ENCODE results near the gene PIK3R1.

PIK3R1 gene

DNA sequence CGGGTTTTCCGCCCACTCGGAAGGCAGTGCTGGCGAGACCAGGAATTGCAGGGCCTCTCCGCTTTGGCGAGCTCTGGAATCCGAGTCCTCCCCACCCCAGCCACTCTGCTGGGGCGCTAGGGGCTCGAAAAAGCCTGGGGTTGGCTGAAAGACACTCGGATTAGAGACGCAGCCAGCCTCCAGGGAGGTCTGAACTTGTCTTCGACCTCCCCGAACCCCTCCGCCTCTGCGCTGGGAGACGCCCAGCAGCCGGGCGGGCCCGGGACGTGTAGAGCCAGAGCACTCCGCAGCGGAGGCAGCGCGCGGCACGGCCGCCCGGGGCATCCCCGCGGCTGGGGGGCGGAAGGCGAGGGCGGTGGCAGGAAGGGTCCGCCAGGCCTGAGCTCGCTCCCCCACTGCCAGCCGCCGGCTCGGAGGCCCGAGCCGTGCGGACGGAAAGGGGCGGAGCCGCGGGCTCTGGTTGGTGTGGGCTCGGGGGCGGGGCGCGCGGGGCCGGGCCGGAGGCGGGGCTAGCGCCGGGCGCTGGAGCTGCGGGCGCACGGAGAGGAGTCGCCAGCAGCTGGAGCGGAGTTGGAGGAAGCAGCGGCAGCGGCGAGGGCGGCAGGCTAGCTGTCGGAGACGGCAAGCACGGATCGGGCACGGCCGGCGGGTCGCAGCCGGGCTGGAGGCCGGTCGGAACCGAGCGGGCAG is at the start of gene PIK3R1:
Gene PIK3R1, plus strand, starts transcription at position 549 of the 690 bp plus-strand sequence. CDS start 10,920 bp downstream, outside the sequence.
- peaks cover 22 to 35% of the 10 kb centered on the region in 2 donors for H3K4me1 ChIP-seq (ENCODE audit: control insufficient read depth in 1 of 2, insufficient read depth in 2 of 2, low read length in 2 of 2)
- H3K4me3 ChIP-seq (ENCODE audit: low read depth in 1 of 2, low read length in 2 of 2), result peak within 1 kb of the TSS; percentile 94 to 96
- H3K36me3 ChIP-seq (ENCODE audit: control insufficient read depth in 1 of 2, insufficient read depth in 2 of 2, low read length in 2 of 2), result no peaks in the 10 kb centered on the region
- H3K9ac ChIP-seq (ENCODE audit: low read depth in 1 of 2, low read length in 2 of 2), result peak within 1 kb of the TSS; percentile 86 to 98
- no peaks in the 10 kb centered on the region for H3K27me3 ChIP-seq (ENCODE audit: control insufficient read depth in 1 of 2, insufficient read depth in 2 of 2, low read length in 2 of 2)
- peaks cover 9 to 12% of the 10 kb centered on the region in 2 donors for H3K9me3 ChIP-seq (ENCODE audit: control insufficient read depth in 1 of 2, low read length in 2 of 2)
- H3K27ac ChIP-seq (ENCODE audit: low read depth, low read length), result peak within 1 kb of the TSS; percentile 98

- Histone ChIP-seq H3K4me3 (ENCODE audit: low read depth in 1 of 2, low read length in 2 of 2) (no peak overlapping the region), H3K27ac (ENCODE audit: low read depth, low read length) (no peak overlapping the region), H3K9me3 (ENCODE audit: control insufficient read depth in 1 of 2, low read length in 2 of 2) (no peaks in the 10 kb centered on the region), H3K9ac (ENCODE audit: low read depth in 1 of 2, low read length in 2 of 2) (no peak overlapping the region), H3K27me3 (ENCODE audit: control insufficient read depth in 1 of 2, insufficient read depth in 2 of 2, low read length in 2 of 2) (no peaks in the 10 kb centered on the region), H3K4me1 (ENCODE audit: control insufficient read depth in 1 of 2, insufficient read depth in 2 of 2, low read length in 2 of 2) (peaks cover 0 to 7% of the 10 kb centered on the region in 2 donors), H3K36me3 (ENCODE audit: control insufficient read depth in 1 of 2, insufficient read depth in 2 of 2, low read length in 2 of 2) (no peaks in the 10 kb centered on the region)
Measured at GRCh38 chr5:68167195-68167651, 48.3 kb upstream of the PIK3R1 start.

DNA sequence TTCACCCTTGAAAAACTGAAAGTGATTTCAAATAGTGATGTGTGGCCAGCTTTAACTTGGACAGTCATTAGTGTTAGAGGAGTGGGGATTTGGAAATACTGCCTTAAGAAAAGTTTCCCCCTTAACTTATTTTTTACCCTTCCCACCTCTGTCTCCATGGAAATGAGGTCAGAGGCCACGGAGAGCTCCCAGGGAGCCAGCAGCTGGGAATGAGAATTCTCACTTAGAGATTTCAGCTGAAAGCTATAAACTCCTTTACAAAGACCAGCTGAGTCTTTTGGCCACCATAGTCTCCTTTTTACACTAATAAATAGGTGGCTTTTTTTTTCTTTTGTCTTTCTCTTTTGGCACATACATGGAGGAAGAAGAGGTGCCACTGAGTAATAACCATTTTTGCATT is 45.7 kb upstream of the PIK3R1 start:
- Histone ChIP-seq H3K36me3 (ENCODE audit: control insufficient read depth in 1 of 2, insufficient read depth in 2 of 2, low read length in 2 of 2) (no peaks in the 10 kb centered on the region), H3K4me1 (ENCODE audit: control insufficient read depth in 1 of 2, insufficient read depth in 2 of 2, low read length in 2 of 2) (peaks cover 0 to 7% of the 10 kb centered on the region in 2 donors), H3K27me3 (ENCODE audit: control insufficient read depth in 1 of 2, insufficient read depth in 2 of 2, low read length in 2 of 2) (no peaks in the 10 kb centered on the region), H3K4me3 (ENCODE audit: low read depth in 1 of 2, low read length in 2 of 2) (no peak overlapping the region), H3K9me3 (ENCODE audit: control insufficient read depth in 1 of 2, low read length in 2 of 2) (no peaks in the 10 kb centered on the region), H3K9ac (ENCODE audit: low read depth in 1 of 2, low read length in 2 of 2) (no peak overlapping the region), H3K27ac (ENCODE audit: low read depth, low read length) (no peak overlapping the region)

GRCh38 chr5:68170826-68171558 is 44.6 kb upstream of the PIK3R1 start:
- Histone ChIP-seq H3K9ac (ENCODE audit: low read depth in 1 of 2, low read length in 2 of 2) (no peak overlapping the region), H3K36me3 (ENCODE audit: control insufficient read depth in 1 of 2, insufficient read depth in 2 of 2, low read length in 2 of 2) (no peaks in the 10 kb centered on the region), H3K4me1 (ENCODE audit: control insufficient read depth in 1 of 2, insufficient read depth in 2 of 2, low read length in 2 of 2) (peaks cover 0 to 7% of the 10 kb centered on the region in 2 donors), H3K27me3 (ENCODE audit: control insufficient read depth in 1 of 2, insufficient read depth in 2 of 2, low read length in 2 of 2) (no peaks in the 10 kb centered on the region), H3K4me3 (ENCODE audit: low read depth in 1 of 2, low read length in 2 of 2) (no peak overlapping the region), H3K9me3 (ENCODE audit: control insufficient read depth in 1 of 2, low read length in 2 of 2) (no peaks in the 10 kb centered on the region), H3K27ac (ENCODE audit: low read depth, low read length) (no peak overlapping the region)

- H3K9me3 ChIP-seq (ENCODE audit: control insufficient read depth in 1 of 2, low read length in 2 of 2), result no peaks in the 10 kb centered on the region
- H3K27ac ChIP-seq (ENCODE audit: low read depth, low read length), result no peak overlapping the region
- no peaks in the 10 kb centered on the region for H3K27me3 ChIP-seq (ENCODE audit: control insufficient read depth in 1 of 2, insufficient read depth in 2 of 2, low read length in 2 of 2)
- no peak overlapping the region for H3K4me3 ChIP-seq (ENCODE audit: low read depth in 1 of 2, low read length in 2 of 2)
- H3K4me1 ChIP-seq (ENCODE audit: control insufficient read depth in 1 of 2, insufficient read depth in 2 of 2, low read length in 2 of 2), result peaks cover 0 to 7% of the 10 kb centered on the region in 2 donors
- no peaks in the 10 kb centered on the region for H3K36me3 ChIP-seq (ENCODE audit: control insufficient read depth in 1 of 2, insufficient read depth in 2 of 2, low read length in 2 of 2)
- H3K9ac ChIP-seq (ENCODE audit: low read depth in 1 of 2, low read length in 2 of 2), result no peak overlapping the region
Measured at GRCh38 chr5:68172314-68172713, 43.2 kb upstream of the PIK3R1 start.

DNA sequence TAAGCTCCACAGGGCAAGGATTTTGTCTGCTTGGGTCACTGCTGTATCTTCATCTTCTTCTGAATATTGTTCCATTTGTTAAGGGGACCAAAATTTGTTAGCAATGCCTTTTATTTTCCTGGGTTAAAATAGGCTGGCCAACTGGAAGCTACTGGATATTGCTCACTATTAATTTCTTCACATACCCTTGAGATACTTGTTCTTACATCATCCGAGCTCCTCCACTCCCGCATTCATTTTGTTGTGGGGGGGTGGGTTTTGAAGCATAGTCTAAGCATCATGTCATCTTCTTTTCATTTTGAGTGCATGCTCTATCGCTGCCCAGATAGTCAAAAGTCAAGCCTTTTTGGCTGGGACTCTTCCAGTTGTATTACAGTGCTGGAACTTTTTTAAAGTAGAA is 42.5 kb upstream of the PIK3R1 start:
- no peaks in the 10 kb centered on the region for H3K27me3 ChIP-seq (ENCODE audit: control insufficient read depth in 1 of 2, insufficient read depth in 2 of 2, low read length in 2 of 2)
- H3K4me1 ChIP-seq (ENCODE audit: control insufficient read depth in 1 of 2, insufficient read depth in 2 of 2, low read length in 2 of 2), result peaks cover 0 to 7% of the 10 kb centered on the region in 2 donors
- H3K4me3 ChIP-seq (ENCODE audit: low read depth in 1 of 2, low read length in 2 of 2), result no peak overlapping the region
- H3K9ac ChIP-seq (ENCODE audit: low read depth in 1 of 2, low read length in 2 of 2), result no peak overlapping the region
- no peak overlapping the region for H3K27ac ChIP-seq (ENCODE audit: low read depth, low read length)
- H3K36me3 ChIP-seq (ENCODE audit: control insufficient read depth in 1 of 2, insufficient read depth in 2 of 2, low read length in 2 of 2), result no peaks in the 10 kb centered on the region
- no peaks in the 10 kb centered on the region for H3K9me3 ChIP-seq (ENCODE audit: control insufficient read depth in 1 of 2, low read length in 2 of 2)

DNA sequence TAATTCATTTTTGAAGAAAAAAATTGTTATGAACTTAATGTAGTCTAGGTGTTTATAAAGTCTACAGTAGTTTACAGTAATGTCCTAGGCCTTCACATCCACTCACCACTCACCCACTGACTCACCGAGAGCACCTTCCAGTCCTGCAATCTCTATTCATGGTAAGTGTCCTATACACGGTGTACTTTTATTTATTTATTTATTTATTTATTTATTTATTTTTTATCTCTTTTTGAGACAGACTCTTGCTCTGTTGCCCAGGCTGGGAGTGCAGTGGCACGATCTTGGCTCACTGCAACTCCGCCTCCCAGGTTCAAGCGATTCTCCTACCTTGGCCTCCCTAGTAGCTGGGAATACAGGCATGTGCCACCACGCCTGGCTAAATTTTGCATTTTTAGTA is 39.3 kb upstream of the PIK3R1 start:
- Histone ChIP-seq H3K4me1 (ENCODE audit: control insufficient read depth in 1 of 2, insufficient read depth in 2 of 2, low read length in 2 of 2) (peaks cover 2 to 13% of the 10 kb centered on the region in 2 donors), H3K9ac (ENCODE audit: low read depth in 1 of 2, low read length in 2 of 2) (no peak overlapping the region), H3K9me3 (ENCODE audit: control insufficient read depth in 1 of 2, low read length in 2 of 2) (no peaks in the 10 kb centered on the region), H3K4me3 (ENCODE audit: low read depth in 1 of 2, low read length in 2 of 2) (no peak overlapping the region), H3K27ac (ENCODE audit: low read depth, low read length) (no peak overlapping the region), H3K36me3 (ENCODE audit: control insufficient read depth in 1 of 2, insufficient read depth in 2 of 2, low read length in 2 of 2) (no peaks in the 10 kb centered on the region), H3K27me3 (ENCODE audit: control insufficient read depth in 1 of 2, insufficient read depth in 2 of 2, low read length in 2 of 2) (no peaks in the 10 kb centered on the region)

GRCh38 chr5:68176802-68177479 is 38.6 kb upstream of the PIK3R1 start:
- Histone ChIP-seq H3K27ac (ENCODE audit: low read depth, low read length) (no peak overlapping the region), H3K27me3 (ENCODE audit: control insufficient read depth in 1 of 2, insufficient read depth in 2 of 2, low read length in 2 of 2) (no peaks in the 10 kb centered on the region), H3K9ac (ENCODE audit: low read depth in 1 of 2, low read length in 2 of 2) (no peak overlapping the region), H3K9me3 (ENCODE audit: control insufficient read depth in 1 of 2, low read length in 2 of 2) (no peaks in the 10 kb centered on the region), H3K36me3 (ENCODE audit: control insufficient read depth in 1 of 2, insufficient read depth in 2 of 2, low read length in 2 of 2) (no peaks in the 10 kb centered on the region), H3K4me1 (ENCODE audit: control insufficient read depth in 1 of 2, insufficient read depth in 2 of 2, low read length in 2 of 2) (peaks cover 4 to 19% of the 10 kb centered on the region in 2 donors), H3K4me3 (ENCODE audit: low read depth in 1 of 2, low read length in 2 of 2) (no peak overlapping the region)

- no peaks in the 10 kb centered on the region for H3K27me3 ChIP-seq (ENCODE audit: control insufficient read depth in 1 of 2, insufficient read depth in 2 of 2, low read length in 2 of 2)
- no peak overlapping the region for H3K9ac ChIP-seq (ENCODE audit: low read depth in 1 of 2, low read length in 2 of 2)
- H3K36me3 ChIP-seq (ENCODE audit: control insufficient read depth in 1 of 2, insufficient read depth in 2 of 2, low read length in 2 of 2), result no peaks in the 10 kb centered on the region
- H3K4me1 ChIP-seq (ENCODE audit: control insufficient read depth in 1 of 2, insufficient read depth in 2 of 2, low read length in 2 of 2), result peaks cover 9 to 26% of the 10 kb centered on the region in 2 donors
- no peaks in the 10 kb centered on the region for H3K9me3 ChIP-seq (ENCODE audit: control insufficient read depth in 1 of 2, low read length in 2 of 2)
- H3K4me3 ChIP-seq (ENCODE audit: low read depth in 1 of 2, low read length in 2 of 2), result no peak overlapping the region
- H3K27ac ChIP-seq (ENCODE audit: low read depth, low read length), result no peak overlapping the region
Measured at GRCh38 chr5:68177676-68178075, 37.9 kb upstream of the PIK3R1 start.

DNA sequence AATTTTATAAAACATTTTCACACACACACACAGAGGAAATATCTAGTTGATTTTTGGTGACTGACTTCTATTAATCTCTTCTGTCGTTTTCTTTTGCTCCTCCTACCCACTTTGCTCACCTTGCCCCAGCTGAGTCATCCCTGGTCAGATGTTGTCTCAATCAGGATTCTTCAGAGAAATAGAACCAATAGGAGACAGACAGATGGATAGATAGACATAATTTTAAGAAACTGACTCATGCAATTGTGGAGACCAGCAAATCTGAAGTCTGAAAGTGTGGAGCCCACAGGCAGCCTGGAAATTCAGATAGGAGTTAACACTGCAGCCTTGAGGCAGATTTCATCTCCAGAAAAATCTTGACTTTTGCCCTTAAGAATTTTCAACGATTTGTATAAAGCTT is 37.0 kb upstream of the PIK3R1 start:
- Histone ChIP-seq H3K27ac (ENCODE audit: low read depth, low read length) (no peak overlapping the region), H3K9me3 (ENCODE audit: control insufficient read depth in 1 of 2, low read length in 2 of 2) (no peaks in the 10 kb centered on the region), H3K36me3 (ENCODE audit: control insufficient read depth in 1 of 2, insufficient read depth in 2 of 2, low read length in 2 of 2) (no peaks in the 10 kb centered on the region), H3K4me1 (ENCODE audit: control insufficient read depth in 1 of 2, insufficient read depth in 2 of 2, low read length in 2 of 2) (peaks cover 9 to 27% of the 10 kb centered on the region in 2 donors), H3K9ac (ENCODE audit: low read depth in 1 of 2, low read length in 2 of 2) (no peak overlapping the region), H3K27me3 (ENCODE audit: control insufficient read depth in 1 of 2, insufficient read depth in 2 of 2, low read length in 2 of 2) (no peaks in the 10 kb centered on the region), H3K4me3 (ENCODE audit: low read depth in 1 of 2, low read length in 2 of 2) (no peak overlapping the region)
